ENCODE data around the gene PRKCH. TPM values are rescaled to one million over a fixed set of nuclear protein-coding genes. Genes with fewer than 3 reads are reported as not detected.

Gene PRKCH
- total RNA-seq, 2 donors from 2014 or later: 24.6 to 73.6 TPM

- no peak for ATAC-seq (ENCODE audit: insufficient number of reproducible peaks, low FRiP score, low read depth)
- TF ChIP-seq, protein P1, sequence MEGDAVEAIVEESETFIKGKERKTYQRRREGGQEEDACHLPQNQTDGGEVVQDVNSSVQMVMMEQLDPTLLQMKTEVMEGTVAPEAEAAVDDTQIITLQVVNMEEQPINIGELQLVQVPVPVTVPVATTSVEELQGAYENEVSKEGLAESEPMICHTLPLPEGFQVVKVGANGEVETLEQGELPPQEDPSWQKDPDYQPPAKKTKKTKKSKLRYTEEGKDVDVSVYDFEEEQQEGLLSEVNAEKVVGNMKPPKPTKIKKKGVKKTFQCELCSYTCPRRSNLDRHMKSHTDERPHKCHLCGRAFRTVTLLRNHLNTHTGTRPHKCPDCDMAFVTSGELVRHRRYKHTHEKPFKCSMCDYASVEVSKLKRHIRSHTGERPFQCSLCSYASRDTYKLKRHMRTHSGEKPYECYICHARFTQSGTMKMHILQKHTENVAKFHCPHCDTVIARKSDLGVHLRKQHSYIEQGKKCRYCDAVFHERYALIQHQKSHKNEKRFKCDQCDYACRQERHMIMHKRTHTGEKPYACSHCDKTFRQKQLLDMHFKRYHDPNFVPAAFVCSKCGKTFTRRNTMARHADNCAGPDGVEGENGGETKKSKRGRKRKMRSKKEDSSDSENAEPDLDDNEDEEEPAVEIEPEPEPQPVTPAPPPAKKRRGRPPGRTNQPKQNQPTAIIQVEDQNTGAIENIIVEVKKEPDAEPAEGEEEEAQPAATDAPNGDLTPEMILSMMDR (IDR thresholded peaks at IDR 0.05): no peak
- Histone ChIP-seq H3K4me1 (ENCODE audit: control insufficient read depth in 1 of 2, low read depth in 2 of 2) (peaks cover 0 to 22% of the 10 kb centered on the region in 2 donors), H3K9me3 (no peaks in the 10 kb centered on the region), H3K27ac (no peak overlapping the region), H3K36me3 (no peaks in the 10 kb centered on the region), H3K27me3 (replicated peaks; ENCODE audit: insufficient read depth) (no peaks in the 10 kb centered on the region), H3K4me3 (no peak overlapping the region)
- DNase-seq (ENCODE audit: low spot score): no peak
These were observed 214.1 kb downstream of the PRKCH start for GRCh38 chr14:61535458-61535857.

- peaks cover 0 to 14% of the 10 kb centered on the region in 2 donors for H3K4me1 ChIP-seq (ENCODE audit: control insufficient read depth in 1 of 2, low read depth in 2 of 2)
- H3K36me3 ChIP-seq: no peaks in the 10 kb centered on the region
- H3K9me3 ChIP-seq: no peaks in the 10 kb centered on the region
- H3K27me3 ChIP-seq (replicated peaks; ENCODE audit: insufficient read depth): no peaks in the 10 kb centered on the region
- no peak overlapping the region for H3K4me3 ChIP-seq
- TF ChIP-seq, protein P1 (IDR thresholded peaks at IDR 0.05): no peak
- no peak overlapping the region for H3K27ac ChIP-seq
- DNase-seq (ENCODE audit: low spot score): no peak
- no peak for ATAC-seq (ENCODE audit: insufficient number of reproducible peaks, low FRiP score, low read depth)
These were observed 215.5 kb downstream of the PRKCH start for GRCh38 chr14:61536661-61537562.

DNA sequence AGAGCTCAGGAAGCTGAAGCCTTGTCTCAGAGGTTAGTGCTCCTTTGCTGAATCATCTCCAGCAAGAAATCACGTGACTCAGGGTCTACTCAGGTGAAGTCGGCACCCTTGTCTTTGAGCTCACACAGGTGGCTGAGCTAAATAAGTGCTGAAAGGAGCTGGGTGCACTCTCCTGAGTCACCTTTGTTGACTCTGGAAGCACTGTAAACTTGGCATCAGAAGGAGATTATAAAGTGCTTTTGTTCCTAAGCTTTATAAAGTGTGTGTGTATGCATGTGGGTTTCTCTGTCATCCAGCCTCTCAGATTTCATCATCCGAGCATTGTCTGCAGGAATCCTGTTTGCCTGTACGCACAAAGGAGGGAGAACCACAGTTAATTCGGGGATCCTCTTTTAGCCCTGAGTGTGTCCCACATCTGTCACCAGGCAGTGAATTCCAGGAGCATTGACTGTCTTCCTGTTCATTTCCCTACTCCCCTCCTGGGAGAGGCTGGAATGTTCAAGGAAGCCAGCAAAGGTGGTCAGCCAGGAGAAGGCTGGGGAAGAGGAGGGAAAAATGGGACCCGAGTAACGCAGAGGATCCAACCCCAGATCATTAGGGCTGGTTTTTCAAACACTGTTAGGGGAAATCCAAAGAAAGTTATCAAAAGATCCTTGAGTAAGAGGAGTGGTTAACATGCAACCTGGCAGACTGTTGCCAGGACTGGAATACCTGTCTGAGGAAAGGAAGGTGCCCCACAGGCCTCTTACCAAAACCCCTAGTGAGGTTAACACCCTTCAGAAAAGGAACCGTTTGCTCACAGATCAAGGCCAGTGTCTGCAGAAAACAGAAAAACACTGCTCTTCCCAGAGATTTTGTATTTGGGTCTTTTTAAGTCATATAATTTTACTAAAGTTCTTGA, 216.4 kb downstream of the PRKCH start:
- no peaks in the 10 kb centered on the region for H3K9me3 ChIP-seq
- peaks cover 5 to 16% of the 10 kb centered on the region in 2 donors for H3K4me1 ChIP-seq (ENCODE audit: control insufficient read depth in 1 of 2, low read depth in 2 of 2)
- H3K27ac ChIP-seq: no peak overlapping the region
- no peaks in the 10 kb centered on the region for H3K36me3 ChIP-seq
- no peaks in the 10 kb centered on the region for H3K27me3 ChIP-seq (replicated peaks; ENCODE audit: insufficient read depth)
- ATAC-seq (ENCODE audit: insufficient number of reproducible peaks, low FRiP score, low read depth) (no peak), DNase-seq (ENCODE audit: low spot score) (no peak)
- TF ChIP-seq, protein P1 (IDR thresholded peaks at IDR 0.05): no peak
- H3K4me3 ChIP-seq: no peak overlapping the region

DNA sequence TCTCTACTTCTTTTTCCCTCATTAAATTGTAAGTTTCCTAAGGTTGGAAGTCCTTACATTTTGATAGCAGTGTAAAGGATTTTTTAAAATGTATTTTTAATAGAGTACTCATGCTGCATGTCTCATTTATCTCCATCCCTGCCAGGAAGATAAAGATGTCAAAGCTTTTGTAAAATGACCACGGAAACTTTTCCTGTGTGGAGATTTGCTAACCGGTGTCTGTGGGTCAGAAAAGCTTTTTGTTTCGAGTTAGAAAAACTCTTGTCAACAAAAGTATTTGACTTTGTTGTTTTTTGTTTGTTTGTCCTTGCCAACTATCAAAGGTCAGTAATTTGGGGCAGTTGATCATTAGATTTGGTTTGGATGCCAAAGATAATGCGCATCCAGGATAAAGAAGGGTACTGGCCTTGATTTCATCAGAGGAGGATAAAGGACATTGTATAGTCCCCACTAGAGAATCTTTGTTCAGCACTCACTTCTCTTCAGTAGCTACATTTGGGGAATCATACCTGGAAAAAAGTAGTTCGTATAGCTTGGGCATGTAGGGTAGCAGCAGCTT, 217.2 kb downstream of the PRKCH start:
- H3K36me3 ChIP-seq: no peaks in the 10 kb centered on the region
- DNase-seq (ENCODE audit: low spot score) (no peak), ATAC-seq (ENCODE audit: insufficient number of reproducible peaks, low FRiP score, low read depth) (no peak)
- H3K9me3 ChIP-seq: no peaks in the 10 kb centered on the region
- no peak overlapping the region for H3K4me3 ChIP-seq
- no peak overlapping the region for H3K27ac ChIP-seq
- peaks cover 10 to 23% of the 10 kb centered on the region in 2 donors for H3K4me1 ChIP-seq (ENCODE audit: control insufficient read depth in 1 of 2, low read depth in 2 of 2)
- TF ChIP-seq, protein P1 (IDR thresholded peaks at IDR 0.05): no peak
- no peaks in the 10 kb centered on the region for H3K27me3 ChIP-seq (replicated peaks; ENCODE audit: insufficient read depth)

Measured in thoracic aorta (tissue), 2 donors.